Measurements from ENCODE around the gene ROM1.

DNA sequence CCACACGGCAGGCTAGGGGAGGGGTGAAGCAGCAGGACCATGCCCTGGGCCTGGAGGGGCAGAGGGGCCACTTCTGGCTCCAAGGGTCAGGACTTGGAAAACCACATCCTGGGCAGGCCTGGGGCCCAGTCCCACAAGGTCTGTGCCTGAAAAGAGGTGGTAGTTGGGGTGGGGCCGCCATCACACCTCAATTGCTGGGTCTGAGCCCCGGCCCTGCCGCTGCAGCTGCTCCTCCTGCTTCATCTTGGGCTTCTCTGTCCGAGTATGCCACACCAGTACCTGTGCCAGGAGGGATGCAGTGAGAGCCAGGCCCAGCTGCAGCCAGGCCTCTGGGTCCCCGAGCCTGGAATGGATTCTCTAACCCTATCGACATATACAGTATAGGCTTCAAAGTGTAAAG, 2.5 kb downstream of the ROM1 start:
- TF ChIP-seq, protein P1, sequence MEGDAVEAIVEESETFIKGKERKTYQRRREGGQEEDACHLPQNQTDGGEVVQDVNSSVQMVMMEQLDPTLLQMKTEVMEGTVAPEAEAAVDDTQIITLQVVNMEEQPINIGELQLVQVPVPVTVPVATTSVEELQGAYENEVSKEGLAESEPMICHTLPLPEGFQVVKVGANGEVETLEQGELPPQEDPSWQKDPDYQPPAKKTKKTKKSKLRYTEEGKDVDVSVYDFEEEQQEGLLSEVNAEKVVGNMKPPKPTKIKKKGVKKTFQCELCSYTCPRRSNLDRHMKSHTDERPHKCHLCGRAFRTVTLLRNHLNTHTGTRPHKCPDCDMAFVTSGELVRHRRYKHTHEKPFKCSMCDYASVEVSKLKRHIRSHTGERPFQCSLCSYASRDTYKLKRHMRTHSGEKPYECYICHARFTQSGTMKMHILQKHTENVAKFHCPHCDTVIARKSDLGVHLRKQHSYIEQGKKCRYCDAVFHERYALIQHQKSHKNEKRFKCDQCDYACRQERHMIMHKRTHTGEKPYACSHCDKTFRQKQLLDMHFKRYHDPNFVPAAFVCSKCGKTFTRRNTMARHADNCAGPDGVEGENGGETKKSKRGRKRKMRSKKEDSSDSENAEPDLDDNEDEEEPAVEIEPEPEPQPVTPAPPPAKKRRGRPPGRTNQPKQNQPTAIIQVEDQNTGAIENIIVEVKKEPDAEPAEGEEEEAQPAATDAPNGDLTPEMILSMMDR (IDR thresholded peaks at IDR 0.05; ENCODE audit: low read depth, low read length): no peak
- TF ChIP-seq EZH2phosphoT487 (IDR thresholded peaks at IDR 0.05; ENCODE audit: low read depth): no peak

All from OCI-LY3 (cell line).